ENCODE results near the gene ETV7. TPM values are rescaled to one million over a fixed set of nuclear protein-coding genes. Genes with fewer than 3 reads are reported as not detected.
A peak's percentile ranks its signal among the peaks of the same experiment; 100 is the strongest.

ETV7 gene
- total RNA-seq, 1 experiment from 2014 or later, result 0.28 TPM

GRCh38 chr6:36333931-36334725 is 53.3 kb downstream of the ETV7 start:
- Histone ChIP-seq H3K27me3 (ENCODE audit: control insufficient read depth, insufficient read depth, low read length) (no peaks in the 10 kb centered on the region), H3K4me3 (ENCODE audit: insufficient read depth, low read depth, low read length) (no peak overlapping the region), H3K36me3 (replicated peaks; ENCODE audit: control insufficient read depth, insufficient read depth, low read length) (no peaks in the 10 kb centered on the region)
- DNase-seq, result peak; percentile 63

- no peaks in the 10 kb centered on the region for H3K27me3 ChIP-seq (ENCODE audit: control insufficient read depth, insufficient read depth, low read length)
Measured at GRCh38 chr6:36333171-36333895, 54.1 kb downstream of the ETV7 start.

GRCh38 chr6:36331381-36331780 is 56.1 kb downstream of the ETV7 start:
- Histone ChIP-seq H3K27me3 (ENCODE audit: control insufficient read depth, insufficient read depth, low read length) (no peaks in the 10 kb centered on the region), H3K36me3 (replicated peaks; ENCODE audit: control insufficient read depth, insufficient read depth, low read length) (no peaks in the 10 kb centered on the region), H3K4me3 (ENCODE audit: insufficient read depth, low read depth, low read length) (no peak overlapping the region)
- DNase-seq, result no peak

More at GRCh38 chr6:36333171-36333895, 54.1 kb downstream of the ETV7 start:
- Histone ChIP-seq H3K36me3 (replicated peaks; ENCODE audit: control insufficient read depth, insufficient read depth, low read length) (no peaks in the 10 kb centered on the region), H3K4me3 (ENCODE audit: insufficient read depth, low read depth, low read length) (no peak overlapping the region)
- no peak for DNase-seq

GRCh38 chr6:36330366-36330765 is 57.1 kb downstream of the ETV7 start:
- no peaks in the 10 kb centered on the region for H3K36me3 ChIP-seq (replicated peaks; ENCODE audit: control insufficient read depth, insufficient read depth, low read length)
- no peaks in the 10 kb centered on the region for H3K27me3 ChIP-seq (ENCODE audit: control insufficient read depth, insufficient read depth, low read length)
- H3K4me3 ChIP-seq (ENCODE audit: insufficient read depth, low read depth, low read length), result no peak overlapping the region
- DNase-seq, result peak; percentile 54

- no peak overlapping the region for H3K4me3 ChIP-seq (ENCODE audit: insufficient read depth, low read depth, low read length)
- H3K36me3 ChIP-seq (replicated peaks; ENCODE audit: control insufficient read depth, insufficient read depth, low read length), result no peaks in the 10 kb centered on the region
- H3K27me3 ChIP-seq (ENCODE audit: control insufficient read depth, insufficient read depth, low read length), result no peaks in the 10 kb centered on the region
- peak; percentile 83 for DNase-seq
Measured at GRCh38 chr6:36329798-36330291, 57.6 kb downstream of the ETV7 start.

GRCh38 chr6:36328600-36328999 is 58.9 kb downstream of the ETV7 start:
- Histone ChIP-seq H3K36me3 (replicated peaks; ENCODE audit: control insufficient read depth, insufficient read depth, low read length) (no peaks in the 10 kb centered on the region), H3K4me3 (ENCODE audit: insufficient read depth, low read depth, low read length) (no peak overlapping the region), H3K27me3 (ENCODE audit: control insufficient read depth, insufficient read depth, low read length) (no peaks in the 10 kb centered on the region)
- DNase-seq, result no peak

GRCh38 chr6:36327919-36328236 is 59.6 kb downstream of the ETV7 start:
- Histone ChIP-seq H3K4me3 (ENCODE audit: insufficient read depth, low read depth, low read length) (no peak overlapping the region), H3K36me3 (replicated peaks; ENCODE audit: control insufficient read depth, insufficient read depth, low read length) (no peaks in the 10 kb centered on the region), H3K27me3 (ENCODE audit: control insufficient read depth, insufficient read depth, low read length) (no peaks in the 10 kb centered on the region)
- no peak for DNase-seq

- peak; percentile 61 for DNase-seq
- no peaks in the 10 kb centered on the region for H3K36me3 ChIP-seq (replicated peaks; ENCODE audit: control insufficient read depth, insufficient read depth, low read length)
- no peak overlapping the region for H3K4me3 ChIP-seq (ENCODE audit: insufficient read depth, low read depth, low read length)
- no peaks in the 10 kb centered on the region for H3K27me3 ChIP-seq (ENCODE audit: control insufficient read depth, insufficient read depth, low read length)
Measured at GRCh38 chr6:36327226-36327918, 60.1 kb downstream of the ETV7 start.

GRCh38 chr6:36326356-36326995 is 61.0 kb downstream of the ETV7 start:
- Histone ChIP-seq H3K36me3 (replicated peaks; ENCODE audit: control insufficient read depth, insufficient read depth, low read length) (no peaks in the 10 kb centered on the region), H3K4me3 (ENCODE audit: insufficient read depth, low read depth, low read length) (no peak overlapping the region), H3K27me3 (ENCODE audit: control insufficient read depth, insufficient read depth, low read length) (no peaks in the 10 kb centered on the region)
- no peak for DNase-seq

GRCh38 chr6:36324715-36325114 is 62.8 kb downstream of the ETV7 start:
- no peaks in the 10 kb centered on the region for H3K27me3 ChIP-seq (ENCODE audit: control insufficient read depth, insufficient read depth, low read length)
- DNase-seq, result no peak
- H3K36me3 ChIP-seq (replicated peaks; ENCODE audit: control insufficient read depth, insufficient read depth, low read length), result no peaks in the 10 kb centered on the region
- no peak overlapping the region for H3K4me3 ChIP-seq (ENCODE audit: insufficient read depth, low read depth, low read length)

- Histone ChIP-seq H3K4me3 (ENCODE audit: insufficient read depth, low read depth, low read length) (no peak overlapping the region), H3K36me3 (replicated peaks; ENCODE audit: control insufficient read depth, insufficient read depth, low read length) (no peaks in the 10 kb centered on the region), H3K27me3 (ENCODE audit: control insufficient read depth, insufficient read depth, low read length) (no peaks in the 10 kb centered on the region)
- no peak for DNase-seq
Measured at GRCh38 chr6:36324191-36324590, 63.3 kb downstream of the ETV7 start.

- Histone ChIP-seq H3K4me3 (ENCODE audit: insufficient read depth, low read depth, low read length) (no peak overlapping the region), H3K36me3 (replicated peaks; ENCODE audit: control insufficient read depth, insufficient read depth, low read length) (no peaks in the 10 kb centered on the region), H3K27me3 (ENCODE audit: control insufficient read depth, insufficient read depth, low read length) (no peaks in the 10 kb centered on the region)
- DNase-seq, result peak; percentile 71
Measured at GRCh38 chr6:36323062-36323461, 64.4 kb downstream of the ETV7 start.

GRCh38 chr6:36322591-36322990 is 64.9 kb downstream of the ETV7 start:
- Histone ChIP-seq H3K36me3 (replicated peaks; ENCODE audit: control insufficient read depth, insufficient read depth, low read length) (no peaks in the 10 kb centered on the region), H3K4me3 (ENCODE audit: insufficient read depth, low read depth, low read length) (no peak overlapping the region), H3K27me3 (ENCODE audit: control insufficient read depth, insufficient read depth, low read length) (no peaks in the 10 kb centered on the region)
- DNase-seq, result no peak

- no peaks in the 10 kb centered on the region for H3K27me3 ChIP-seq (ENCODE audit: control insufficient read depth, insufficient read depth, low read length)
- no peaks in the 10 kb centered on the region for H3K36me3 ChIP-seq (replicated peaks; ENCODE audit: control insufficient read depth, insufficient read depth, low read length)
- no peak overlapping the region for H3K4me3 ChIP-seq (ENCODE audit: insufficient read depth, low read depth, low read length)
- DNase-seq, result no peak
Measured at GRCh38 chr6:36320475-36320874, 67.0 kb downstream of the ETV7 start.
